ENCODE results near the gene ENTPD6.

GRCh38 chr20:25213566-25214425, 18.3 kb downstream of the ENTPD6 start:
- TF ChIP-seq, protein P1, sequence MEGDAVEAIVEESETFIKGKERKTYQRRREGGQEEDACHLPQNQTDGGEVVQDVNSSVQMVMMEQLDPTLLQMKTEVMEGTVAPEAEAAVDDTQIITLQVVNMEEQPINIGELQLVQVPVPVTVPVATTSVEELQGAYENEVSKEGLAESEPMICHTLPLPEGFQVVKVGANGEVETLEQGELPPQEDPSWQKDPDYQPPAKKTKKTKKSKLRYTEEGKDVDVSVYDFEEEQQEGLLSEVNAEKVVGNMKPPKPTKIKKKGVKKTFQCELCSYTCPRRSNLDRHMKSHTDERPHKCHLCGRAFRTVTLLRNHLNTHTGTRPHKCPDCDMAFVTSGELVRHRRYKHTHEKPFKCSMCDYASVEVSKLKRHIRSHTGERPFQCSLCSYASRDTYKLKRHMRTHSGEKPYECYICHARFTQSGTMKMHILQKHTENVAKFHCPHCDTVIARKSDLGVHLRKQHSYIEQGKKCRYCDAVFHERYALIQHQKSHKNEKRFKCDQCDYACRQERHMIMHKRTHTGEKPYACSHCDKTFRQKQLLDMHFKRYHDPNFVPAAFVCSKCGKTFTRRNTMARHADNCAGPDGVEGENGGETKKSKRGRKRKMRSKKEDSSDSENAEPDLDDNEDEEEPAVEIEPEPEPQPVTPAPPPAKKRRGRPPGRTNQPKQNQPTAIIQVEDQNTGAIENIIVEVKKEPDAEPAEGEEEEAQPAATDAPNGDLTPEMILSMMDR (IDR thresholded peaks at IDR 0.05), result no peak
- TF ChIP-seq EP300 (IDR thresholded peaks at IDR 0.05; ENCODE audit: low read depth), result no peak
- TF ChIP-seq POLR2A (IDR thresholded peaks at IDR 0.05), result no peak
- no peak for TF ChIP-seq POLR2AphosphoS5 (IDR thresholded peaks at IDR 0.05)

Measured in transverse colon (tissue), 4 donors.